SK-N-SH treated with all-trans-retinoic acid at 6 μM for 48 hours (cell line): ENCODE measurements around the gene SMARCD2.

Source experiments
- ATAC-seq: fragments of 200-7000 bp; cut with Tn5 transposase; 3 replicates; pipeline ENCODE4 v1.9.1; 2020; ENCODE audit warnings: mild to moderate bottlenecking, moderate library complexity
- BACH2 ChIP-seq: fragments of 250-450 bp; sonication (Bioruptor Pico); IDR thresholded peaks from 2 replicates; pipeline ENCODE4 v1.9.0; 2021; ENCODE audit warnings: mild to moderate bottlenecking, borderline replicate concordance
- CREB5 ChIP-seq: fragments of 250-450 bp; sonication (Bioruptor Pico); IDR thresholded peaks from 2 replicates; pipeline ENCODE4 v1.5.1; 2020; ENCODE audit warnings: low read depth, mild to moderate bottlenecking, moderate library complexity
- CSDC2 ChIP-seq: fragments of 250-450 bp; sonication (Bioruptor Pico); IDR thresholded peaks from 2 replicates; pipeline ENCODE4 v1.5.0; 2020; ENCODE audit warnings: mild to moderate bottlenecking, moderate library complexity
- CSRNP3 ChIP-seq: fragments of 250-450 bp; sonication (Bioruptor Pico); IDR thresholded peaks from 2 replicates; pipeline ENCODE4 v1.5.1; 2021; ENCODE audit warnings: mild to moderate bottlenecking, moderate library complexity
- ESRRG ChIP-seq: fragments of 250-450 bp; sonication (Bioruptor Pico); IDR thresholded peaks from 2 replicates; pipeline ENCODE4 v1.6.1; 2021; ENCODE audit warnings: mild to moderate bottlenecking
- GLIS3 ChIP-seq: fragments of 250-450 bp; sonication (Bioruptor Pico); IDR thresholded peaks from 2 replicates; pipeline ENCODE4 v1.5.0; 2020; ENCODE audit warnings: mild to moderate bottlenecking, moderate library complexity
- OSR1 ChIP-seq: fragments of 250-450 bp; sonication (Bioruptor Pico); IDR thresholded peaks from 2 replicates; pipeline ENCODE4 v1.8.0; 2022; ENCODE audit warnings: moderate library complexity, mild to moderate bottlenecking, inconsistent platforms
- PPARA ChIP-seq: fragments of 250-450 bp; sonication (Bioruptor Pico); IDR thresholded peaks from 2 replicates; pipeline ENCODE4 v1.5.0; 2020; ENCODE audit warnings: mild to moderate bottlenecking, borderline replicate concordance
- SNAI2 ChIP-seq: fragments of 250-450 bp; sonication (Bioruptor Pico); IDR thresholded peaks from 2 replicates; pipeline ENCODE4 v1.5.0; 2020; ENCODE audit warnings: mild to moderate bottlenecking, moderate library complexity
- TSHZ2 ChIP-seq: fragments of 250-450 bp; sonication (Bioruptor Pico); IDR thresholded peaks from 2 replicates; pipeline ENCODE4 v1.5.0; 2020; ENCODE audit warnings: mild to moderate bottlenecking, moderate library complexity
- ZC3H10 ChIP-seq: fragments of 250-450 bp; sonication (Bioruptor Pico); IDR thresholded peaks from 2 replicates; pipeline ENCODE4 v1.5.1; 2021; ENCODE audit warnings: mild to moderate bottlenecking, moderate library complexity
- ZFP3 ChIP-seq: fragments of 250-450 bp; sonication (Bioruptor Pico); IDR thresholded peaks from 2 replicates; pipeline ENCODE4 v1.5.0; 2020; ENCODE audit warnings: mild to moderate bottlenecking, moderate library complexity
- ZFP30 ChIP-seq: fragments of 450-650 bp; formaldehyde crosslinking; IDR thresholded peaks from 2 replicates; pipeline ENCODE4 v1.5.0; 2022; ENCODE audit warnings: mild to moderate bottlenecking, moderate library complexity
- ZNF565 ChIP-seq: fragments of 450-650 bp; formaldehyde crosslinking; conservative IDR thresholded peaks from 2 replicates; pipeline ENCODE4 v1.5.0; 2020; ENCODE audit warnings: low read depth, mild to moderate bottlenecking, moderate library complexity
- ZNF70 ChIP-seq: fragments of 450-650 bp; formaldehyde crosslinking; IDR thresholded peaks from 2 replicates; pipeline ENCODE4 v1.5.0; 2020; ENCODE audit warnings: mild to moderate bottlenecking, moderate library complexity
- ZNF8 ChIP-seq: fragments of 450-650 bp; formaldehyde crosslinking; IDR thresholded peaks from 2 replicates; pipeline ENCODE4 v1.5.0; 2020; ENCODE audit warnings: mild to moderate bottlenecking, moderate library complexity
- TF ChIP-seq, protein P1 (sequence below): fragments of 250-450 bp; sonication (Bioruptor Pico); IDR thresholded peaks from 2 replicates; pipeline ENCODE4 v1.8.0; 2021; ENCODE audit warnings: low read depth, mild to moderate bottlenecking, moderate library complexity, borderline replicate concordance
- TF ChIP-seq, protein P2 (sequence below): fragments of 250-450 bp; sonication (Bioruptor Pico); IDR thresholded peaks from 2 replicates; pipeline ENCODE4 v1.8.0; 2020; ENCODE audit warnings: mild to moderate bottlenecking, moderate library complexity, borderline replicate concordance

The SMARCD2 gene

DNA sequence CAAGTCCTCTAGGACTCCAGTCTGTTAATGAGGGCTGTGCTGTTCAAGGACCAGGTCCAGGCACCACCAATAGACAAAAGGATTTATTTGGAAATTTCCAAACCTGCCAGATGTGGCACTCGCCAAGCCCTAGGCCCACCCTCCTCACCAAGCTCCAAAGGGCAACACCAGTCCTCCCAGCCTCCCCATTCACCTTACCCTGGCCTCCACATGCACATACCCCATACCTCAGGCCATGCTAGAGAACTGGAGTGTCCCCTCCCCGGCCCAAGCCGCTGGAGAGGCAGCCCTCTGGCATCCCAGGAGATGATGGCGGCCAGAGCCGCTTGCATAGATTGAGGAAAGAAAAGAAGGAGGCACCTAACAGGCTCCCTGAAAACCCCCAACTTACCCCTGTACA is 10.5 kb downstream of the SMARCD2 start:
- ATAC-seq, result no peak

GRCh38 chr17:63831505-63831904 is 11.0 kb downstream of the SMARCD2 start:
- ATAC-seq, result no peak
- TF ChIP-seq ESRRG (CRISPR knock-in tag) (no peak), PPARA (no peak), ZFP30 (CRISPR knock-in tag) (no peak)
- TF ChIP-seq, all 23 proteins: peak for 0

More for the DNA sequence above, 10.5 kb downstream of the SMARCD2 start:
- TF ChIP-seq ZC3H10 (CRISPR knock-in tag) (no peak), GLIS3 (CRISPR knock-in tag) (no peak), PPARA (no peak), ZFP3 (CRISPR knock-in tag) (no peak), TSHZ2 (CRISPR knock-in tag) (no peak), ZNF70 (CRISPR knock-in tag) (no peak), ZNF8 (CRISPR knock-in tag) (no peak), CSDC2 (CRISPR knock-in tag) (no peak), SNAI2 (CRISPR knock-in tag) (no peak)
- TF ChIP-seq, protein P1, sequence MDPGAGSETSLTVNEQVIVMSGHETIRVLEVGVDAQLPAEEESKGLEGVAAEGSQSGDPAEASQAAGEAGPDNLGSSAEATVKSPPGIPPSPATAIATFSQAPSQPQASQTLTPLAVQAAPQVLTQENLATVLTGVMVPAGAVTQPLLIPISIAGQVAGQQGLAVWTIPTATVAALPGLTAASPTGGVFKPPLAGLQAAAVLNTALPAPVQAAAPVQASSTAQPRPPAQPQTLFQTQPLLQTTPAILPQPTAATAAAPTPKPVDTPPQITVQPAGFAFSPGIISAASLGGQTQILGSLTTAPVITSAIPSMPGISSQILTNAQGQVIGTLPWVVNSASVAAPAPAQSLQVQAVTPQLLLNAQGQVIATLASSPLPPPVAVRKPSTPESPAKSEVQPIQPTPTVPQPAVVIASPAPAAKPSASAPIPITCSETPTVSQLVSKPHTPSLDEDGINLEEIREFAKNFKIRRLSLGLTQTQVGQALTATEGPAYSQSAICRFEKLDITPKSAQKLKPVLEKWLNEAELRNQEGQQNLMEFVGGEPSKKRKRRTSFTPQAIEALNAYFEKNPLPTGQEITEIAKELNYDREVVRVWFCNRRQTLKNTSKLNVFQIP (CRISPR knock-in tag), result no peak

DNA sequence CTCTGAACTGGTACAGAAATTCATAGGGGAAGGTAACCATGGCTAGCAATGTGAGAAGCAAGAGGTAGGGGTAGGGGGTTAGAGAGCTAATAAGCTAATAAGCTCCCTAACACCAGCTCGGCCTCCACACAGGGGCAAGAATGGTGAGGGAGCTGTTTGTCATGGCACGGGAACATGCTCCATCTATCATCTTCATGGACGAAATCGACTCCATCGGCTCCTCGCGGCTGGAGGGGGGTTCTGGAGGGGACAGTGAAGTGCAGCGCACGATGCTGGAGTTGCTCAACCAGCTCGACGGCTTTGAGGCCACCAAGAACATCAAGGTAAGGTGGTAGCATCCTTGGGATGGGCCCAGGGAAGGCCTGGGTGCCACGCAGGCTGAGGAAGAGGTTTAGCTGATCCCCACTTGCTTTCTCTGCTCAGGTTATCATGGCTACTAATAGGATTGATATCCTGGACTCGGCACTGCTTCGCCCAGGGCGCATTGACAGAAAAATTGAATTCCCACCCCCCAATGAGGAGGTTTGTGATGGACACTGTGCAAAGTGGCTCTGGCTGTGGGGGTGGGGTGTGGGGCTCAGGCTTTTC is 11.5 kb downstream of the SMARCD2 start:
- no peak for TF ChIP-seq ZFP3 (CRISPR knock-in tag)
- TF ChIP-seq SNAI2 (CRISPR knock-in tag), result no peak
- no peak for TF ChIP-seq BACH2 (CRISPR knock-in tag)
- no peak for TF ChIP-seq CSRNP3
- no peak for TF ChIP-seq ZFP30 (CRISPR knock-in tag)
- no peak for TF ChIP-seq ZNF565
- no peak for TF ChIP-seq GLIS3 (CRISPR knock-in tag)
- TF ChIP-seq CSDC2 (CRISPR knock-in tag), result no peak
- TF ChIP-seq, protein P2, sequence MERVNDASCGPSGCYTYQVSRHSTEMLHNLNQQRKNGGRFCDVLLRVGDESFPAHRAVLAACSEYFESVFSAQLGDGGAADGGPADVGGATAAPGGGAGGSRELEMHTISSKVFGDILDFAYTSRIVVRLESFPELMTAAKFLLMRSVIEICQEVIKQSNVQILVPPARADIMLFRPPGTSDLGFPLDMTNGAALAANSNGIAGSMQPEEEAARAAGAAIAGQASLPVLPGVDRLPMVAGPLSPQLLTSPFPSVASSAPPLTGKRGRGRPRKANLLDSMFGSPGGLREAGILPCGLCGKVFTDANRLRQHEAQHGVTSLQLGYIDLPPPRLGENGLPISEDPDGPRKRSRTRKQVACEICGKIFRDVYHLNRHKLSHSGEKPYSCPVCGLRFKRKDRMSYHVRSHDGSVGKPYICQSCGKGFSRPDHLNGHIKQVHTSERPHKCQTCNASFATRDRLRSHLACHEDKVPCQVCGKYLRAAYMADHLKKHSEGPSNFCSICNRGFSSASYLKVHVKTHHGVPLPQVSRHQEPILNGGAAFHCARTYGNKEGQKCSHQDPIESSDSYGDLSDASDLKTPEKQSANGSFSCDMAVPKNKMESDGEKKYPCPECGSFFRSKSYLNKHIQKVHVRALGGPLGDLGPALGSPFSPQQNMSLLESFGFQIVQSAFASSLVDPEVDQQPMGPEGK, result no peak
- no peak for TF ChIP-seq ZNF70 (CRISPR knock-in tag)
- no peak for TF ChIP-seq ZNF8 (CRISPR knock-in tag)
- no peak for TF ChIP-seq CREB5 (CRISPR knock-in tag)
- no peak for TF ChIP-seq OSR1 (CRISPR knock-in tag)
- no peak for TF ChIP-seq TSHZ2 (CRISPR knock-in tag)
- ATAC-seq, result no peak
